Stimulated activated CD4-positive, alpha-beta T cell treated with anti-CD3 and anti-CD28 coated beads, TNF-alpha, amount 100 ng/mL, for 24 hours (primary cell): Measurements from ENCODE around the gene SLIT1.
A peak's percentile ranks its signal among the peaks of the same experiment; 100 is the strongest.

Experiments used
- DNase-seq, 3 experiments: peaks; one replicate each; pipeline ENCODE4 v3.0.0-alpha.2; 2020; ENCODE audit warnings: low read depth in 3 of 3

The SLIT1 gene

GRCh38 chr10:97024168-97025073 is 161.3 kb downstream of the SLIT1 start:
- DNase-seq, result no peak

DNA sequence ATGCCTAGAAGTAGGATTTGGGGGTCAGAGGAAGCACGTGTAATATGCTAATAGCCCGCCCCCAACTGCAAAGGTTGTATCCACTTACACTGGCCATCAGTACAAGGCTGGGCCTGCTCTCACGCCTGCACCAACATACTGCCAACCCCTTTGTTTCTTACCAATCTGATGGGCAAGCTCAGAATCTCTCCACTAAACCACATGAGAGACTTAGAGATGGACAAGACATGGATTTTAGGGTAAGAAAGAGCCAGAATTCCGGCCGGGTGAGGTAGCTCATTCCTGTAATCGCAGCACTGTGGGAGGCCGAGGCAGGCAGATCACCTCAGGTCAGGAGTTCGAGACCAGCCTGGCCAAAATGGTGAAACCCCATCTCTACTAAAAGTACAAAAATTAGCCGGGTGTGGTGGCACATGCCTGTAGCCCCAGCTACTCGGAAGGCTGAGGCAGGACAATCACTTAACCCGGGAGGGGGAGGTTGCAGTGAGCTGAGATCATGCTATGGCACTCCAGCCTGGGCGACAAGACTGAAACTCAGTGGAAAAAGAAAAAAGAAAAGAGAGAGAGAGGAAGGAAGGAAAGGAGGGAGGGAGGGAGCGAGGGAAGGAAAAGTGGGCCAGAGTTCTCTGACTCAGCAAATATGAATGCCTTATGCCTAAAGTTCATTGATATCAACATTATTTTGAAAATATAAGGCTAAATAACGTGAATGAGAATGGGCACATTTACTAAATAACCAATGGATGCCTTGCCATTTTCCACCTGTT is 162.2 kb downstream of the SLIT1 start:
- no peak for DNase-seq

DNA sequence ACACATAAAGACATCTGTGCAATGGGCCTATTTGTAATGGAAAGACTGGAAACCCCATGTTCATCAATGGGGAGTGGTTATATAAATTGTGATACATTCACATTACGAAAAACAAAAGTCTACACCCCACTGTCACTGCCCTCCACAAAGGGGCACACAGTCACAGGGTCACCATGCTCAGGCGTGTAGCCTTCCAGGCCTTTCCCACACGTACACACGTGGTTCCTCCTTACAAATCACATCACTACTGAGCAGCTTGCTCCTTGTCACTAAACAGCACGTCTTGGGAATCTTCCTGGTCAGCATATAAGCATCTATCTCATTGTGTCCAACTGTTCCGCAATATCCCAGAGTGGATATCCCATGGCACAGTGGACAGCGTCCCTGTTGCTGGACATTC is 163.1 kb downstream of the SLIT1 start:
- DNase-seq, result no peak

DNA sequence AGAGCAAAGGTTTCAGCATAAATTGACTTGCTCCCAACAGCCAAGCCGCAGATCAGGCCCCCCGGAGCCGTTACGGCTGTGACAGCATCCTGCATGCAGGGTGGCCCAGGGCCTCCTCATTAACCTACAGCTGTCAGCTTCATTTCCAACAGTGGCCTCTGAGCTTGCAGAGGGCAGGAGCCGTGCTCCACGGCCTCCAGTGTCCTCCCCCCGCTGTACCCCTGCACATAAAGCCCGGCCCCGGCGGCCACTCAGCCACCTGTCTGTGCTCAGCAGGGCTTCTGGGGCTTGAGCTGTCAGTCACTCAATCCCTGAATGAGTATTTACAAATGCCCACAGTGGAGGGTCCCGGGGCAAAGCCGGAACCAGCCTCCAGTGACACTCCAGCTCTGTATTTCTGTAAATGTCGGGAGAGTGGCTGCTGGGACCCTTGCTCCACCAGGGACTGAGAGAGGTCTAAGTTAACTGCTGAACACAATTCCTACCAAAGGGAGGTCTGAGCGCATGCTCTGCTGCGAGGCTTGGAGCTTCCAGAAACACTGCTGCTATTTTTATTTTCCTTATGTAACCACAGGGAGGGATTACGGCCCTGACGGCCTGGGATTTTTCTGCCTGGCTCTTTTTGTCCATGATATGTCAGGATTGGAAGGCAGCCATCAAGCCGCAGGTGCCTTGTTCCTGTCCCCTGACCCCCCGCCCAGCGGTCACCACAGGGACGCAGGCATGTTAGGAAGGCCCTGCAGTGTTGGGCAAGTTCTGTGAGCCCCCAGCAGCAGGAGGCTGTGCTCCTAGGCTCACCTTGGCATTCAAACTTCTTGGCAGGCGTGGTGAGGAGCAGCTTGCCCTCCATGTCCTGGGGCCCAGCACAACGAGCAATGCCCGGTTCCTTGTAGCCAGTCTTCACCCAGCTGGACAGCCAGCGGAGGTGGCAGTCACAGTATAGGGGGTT is 165.0 kb downstream of the SLIT1 start:
- no peak for DNase-seq

DNA sequence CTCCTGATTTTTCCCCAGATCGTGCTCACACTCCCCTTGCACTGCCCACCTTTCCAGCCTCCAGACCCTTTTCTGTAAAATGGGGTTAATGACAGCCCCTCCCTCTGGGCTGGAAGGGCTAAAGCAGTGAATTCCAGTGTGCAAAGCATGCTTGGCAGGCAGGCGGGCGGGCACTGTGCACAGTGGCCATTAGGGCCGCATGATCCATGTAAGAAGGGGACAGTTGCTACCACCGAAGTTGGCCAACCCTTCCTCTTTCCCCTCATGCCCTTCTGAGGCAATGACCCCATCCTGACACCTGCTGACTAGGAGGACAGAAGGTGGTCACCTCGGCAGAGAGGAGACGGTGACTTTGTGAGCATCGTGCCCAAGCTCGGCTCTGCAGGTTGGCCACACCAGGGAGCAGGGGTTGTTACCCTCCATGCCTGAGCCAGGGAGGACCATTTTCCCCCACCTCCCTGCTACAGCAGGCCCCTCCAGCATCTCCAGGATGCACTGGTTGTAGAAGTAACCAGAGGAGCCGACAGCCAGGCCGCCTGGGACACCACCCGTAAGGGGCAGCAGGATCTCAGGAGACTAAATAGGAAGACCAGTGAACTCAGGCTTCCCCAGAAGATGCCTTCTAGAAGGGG is 166.4 kb downstream of the SLIT1 start:
- DNase-seq, result no peak

DNA sequence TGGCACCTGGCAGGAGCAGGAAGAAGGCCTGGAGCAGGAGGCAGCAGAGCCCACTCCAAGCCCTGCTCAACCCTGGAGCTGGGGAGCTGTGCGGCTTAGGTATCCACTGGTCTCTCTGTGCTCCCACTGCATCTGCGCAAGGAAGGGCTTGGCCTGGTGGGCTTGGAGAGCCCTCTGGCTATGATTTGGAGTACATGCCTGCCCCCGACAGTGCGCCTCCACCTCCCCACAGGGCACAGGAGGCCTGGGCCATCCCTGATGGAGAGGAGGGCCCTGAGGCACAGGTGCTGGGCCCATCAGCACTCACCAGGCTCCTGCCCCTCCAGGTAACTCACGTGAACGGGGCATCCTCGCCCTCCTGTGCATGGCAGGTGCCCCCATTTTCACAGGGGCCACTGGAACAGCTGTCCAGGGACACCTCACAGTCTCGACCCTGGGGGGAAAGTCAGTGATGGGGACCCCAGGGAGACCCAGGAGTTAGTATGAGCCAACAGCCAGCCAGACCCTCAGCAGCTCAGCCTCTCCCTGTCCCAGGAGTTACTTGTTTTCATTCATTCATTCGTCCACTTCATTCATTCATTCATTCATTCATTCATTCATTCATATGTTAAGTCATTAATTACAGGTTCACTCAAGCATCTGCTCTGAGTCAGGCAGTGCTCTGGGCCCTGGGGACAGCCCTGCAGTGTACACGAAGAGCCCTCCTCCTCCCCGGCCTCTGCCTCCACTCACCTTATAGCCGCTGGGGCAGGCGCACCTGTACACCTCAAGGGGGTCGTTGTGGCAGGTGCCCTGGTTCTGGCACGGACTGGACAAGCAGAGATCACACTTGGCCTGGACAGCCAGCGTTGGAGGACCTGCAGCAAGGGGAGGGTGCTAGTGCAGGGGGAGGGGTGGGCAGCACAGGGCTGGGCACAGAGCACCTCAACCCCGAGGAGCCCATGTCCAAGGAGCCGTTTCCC is 167.2 kb downstream of the SLIT1 start:
- no peak for DNase-seq

- DNase-seq, result no peak
These were observed 168.3 kb downstream of the SLIT1 start for GRCh38 chr10:97017474-97017903.

GRCh38 chr10:97016728-97017473 is 168.9 kb downstream of the SLIT1 start:
- peak in 1 of 3 experiments; percentile 8 for DNase-seq

GRCh38 chr10:97015240-97015639 is 170.5 kb downstream of the SLIT1 start:
- no peak for DNase-seq

GRCh38 chr10:97013983-97014382 is 171.8 kb downstream of the SLIT1 start:
- no peak for DNase-seq

DNA sequence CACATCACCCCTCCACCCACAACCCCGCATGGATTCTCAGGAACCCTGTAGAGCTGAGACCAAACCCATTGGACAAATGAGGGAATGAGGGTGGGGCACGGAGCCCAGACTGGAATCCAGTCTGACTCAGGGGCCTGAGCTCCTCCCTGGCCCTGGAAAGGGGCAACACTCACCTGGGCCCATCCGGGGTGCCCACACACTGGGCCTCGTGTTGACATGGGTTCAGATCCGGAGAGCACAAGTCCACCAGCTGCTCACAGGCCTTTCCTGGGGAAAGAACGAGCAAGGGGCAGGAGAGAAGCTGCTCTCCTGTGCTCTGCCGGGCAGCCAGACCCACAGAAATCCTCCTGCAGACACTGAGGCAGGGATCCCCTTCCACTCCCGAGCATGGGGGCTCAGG is 172.2 kb downstream of the SLIT1 start:
- DNase-seq, result no peak

GRCh38 chr10:97012470-97012869 is 173.3 kb downstream of the SLIT1 start:
- no peak for DNase-seq

- no peak for DNase-seq
These were observed 174.4 kb downstream of the SLIT1 start for GRCh38 chr10:97011397-97011796.

DNA sequence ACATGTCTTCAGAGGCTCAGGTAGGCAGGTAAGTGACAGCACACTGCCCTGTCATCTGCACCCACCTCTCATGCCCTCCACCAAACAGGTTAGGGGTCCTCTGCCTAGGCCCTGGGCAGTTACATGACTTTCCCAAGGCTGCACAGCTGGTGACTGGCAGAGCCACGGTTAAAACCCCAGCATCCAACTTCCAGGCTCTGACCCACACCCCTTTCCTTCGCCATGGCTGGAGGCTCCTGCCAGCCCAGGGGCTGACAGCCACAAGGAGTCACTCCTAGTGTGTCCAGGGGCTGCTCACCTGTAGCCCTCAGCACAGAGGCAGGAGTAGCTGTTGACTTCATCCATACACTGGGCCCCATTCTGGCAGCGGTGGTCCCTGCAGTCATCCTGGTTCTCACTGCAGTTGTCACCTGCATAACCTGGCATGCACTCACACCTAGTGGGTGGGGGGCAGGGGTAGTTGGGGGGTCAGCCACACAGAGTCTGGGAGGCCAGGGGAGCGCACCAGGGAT is 175.0 kb downstream of the SLIT1 start:
- DNase-seq, result no peak

GRCh38 chr10:97007417-97007816 is 178.3 kb downstream of the SLIT1 start:
- DNase-seq, result no peak

DNA sequence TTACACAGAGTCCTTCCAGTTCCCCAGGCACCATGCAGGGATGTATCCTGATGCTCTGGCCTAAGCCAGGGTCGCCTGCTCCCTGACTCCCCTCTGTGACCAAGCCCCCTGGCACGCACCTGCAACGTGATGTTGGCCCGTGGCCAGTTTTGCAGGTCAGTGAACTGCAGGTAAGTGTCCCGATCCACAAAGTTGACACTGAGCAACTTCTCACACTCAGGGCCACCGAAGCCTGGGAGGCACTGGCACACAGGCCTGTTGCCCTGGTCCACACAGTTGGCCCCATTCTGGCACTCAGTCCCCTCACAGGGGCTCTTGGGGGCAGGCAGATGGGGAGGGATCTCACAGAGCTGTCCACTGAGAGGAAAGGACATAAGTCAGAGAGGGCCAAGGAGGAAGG is 179.4 kb downstream of the SLIT1 start:
- no peak for DNase-seq

GRCh38 chr10:97005349-97005748 is 180.4 kb downstream of the SLIT1 start:
- no peak for DNase-seq

GRCh38 chr10:97004591-97004990 is 181.2 kb downstream of the SLIT1 start:
- no peak for DNase-seq

GRCh38 chr10:97003804-97004201 is 182.0 kb downstream of the SLIT1 start:
- DNase-seq, result no peak
